A673 (cell line): Measurements from ENCODE around the gene ZNF415. TPM values are rescaled to one million over a fixed set of nuclear protein-coding genes. Genes with fewer than 3 reads are reported as not detected.

Experiments
- BruUV-seq: library from RNA; stranded (reverse); fragments of 400-500 nt; replicated peaks from 2 replicates; lab custom pipeline; 2021; lab: Mats Ljungman, UMichigan
- CTCF ChIA-PET: fragments of 300-600 bp; sonication (Branson Sonifier 250); formaldehyde crosslinking; loops from one replicate; lab custom pipeline; 2022; ENCODE audit warnings: antibody characterized with exemption; lab: Charles Lee
- POLR2A ChIA-PET: fragments of 300-600 bp; sonication (Branson Sonifier 250); formaldehyde crosslinking; loops from one replicate; lab custom pipeline; 2022; ENCODE audit warnings: antibody characterized with exemption; ENCODE audit not compliant: low non-redundant PET; lab: Charles Lee
- DNase-seq: peaks from one replicate; pipeline ENCODE4 v3.0.0-alpha.2; 2015; ENCODE audit warnings: low spot score
- H3K27ac ChIP-seq: fragments of 200-600 bp; sonication (generic); 2 replicates; pipeline ENCODE4 v1.5.1; 2016; ENCODE audit warnings: mixed run types, low read depth, mild to moderate bottlenecking, mixed read lengths, antibody characterized with exemption, low read length; ENCODE audit not compliant: poor library complexity, severe bottlenecking
- H3K27me3 ChIP-seq: fragments of 200-600 bp; sonication (generic); replicated peaks from 2 replicates; pipeline ENCODE4 v1.6.1; 2017; ENCODE audit warnings: mixed run types, low read depth, mild to moderate bottlenecking, mixed read lengths, antibody characterized with exemption, low read length; ENCODE audit not compliant: insufficient read depth, poor library complexity
- H3K36me3 ChIP-seq: fragments of 200-600 bp; sonication (generic); 2 replicates; pipeline ENCODE4 v1.6.1; 2016; ENCODE audit warnings: mixed run types, mild to moderate bottlenecking, mixed read lengths, antibody characterized with exemption, low read length; ENCODE audit not compliant: insufficient read depth, poor library complexity, severe bottlenecking
- H3K4me1 ChIP-seq: fragments of 200-600 bp; sonication (generic); 2 replicates; pipeline ENCODE4 v1.6.1; 2017; ENCODE audit warnings: mixed run types, mild to moderate bottlenecking, mixed read lengths, antibody characterized with exemption, low read length; ENCODE audit not compliant: insufficient read depth, poor library complexity, severe bottlenecking
- H3K4me3 ChIP-seq: fragments of 200-600 bp; sonication (generic); 2 replicates; pipeline ENCODE4 v1.5.1; 2016; ENCODE audit warnings: low read depth, mixed run types, mild to moderate bottlenecking, mixed read lengths, low read length; ENCODE audit not compliant: poor library complexity, severe bottlenecking
- H3K9me3 ChIP-seq: fragments of 200-600 bp; sonication (generic); 2 replicates; pipeline ENCODE4 v1.6.1; 2016; ENCODE audit warnings: mixed run types, low read depth, mild to moderate bottlenecking, mixed read lengths, antibody characterized with exemption, low read length; ENCODE audit not compliant: poor library complexity, severe bottlenecking
- CTCF ChIP-seq: fragments of 300-800, 200-600 bp; sonication (generic); conservative IDR thresholded peaks from 2 replicates; pipeline ENCODE4 v1.5.1; 2017; ENCODE audit warnings: low read depth, mild to moderate bottlenecking, antibody characterized with exemption, low read length, moderate library complexity, mixed read lengths
- EZH2 ChIP-seq: fragments of 200-600 bp; sonication (generic); IDR thresholded peaks from 2 replicates; pipeline ENCODE4 v1.6.1; 2017; ENCODE audit warnings: borderline replicate concordance, low read depth, mild to moderate bottlenecking, mixed read lengths, antibody characterized with exemption, low read length; ENCODE audit not compliant: poor library complexity, severe bottlenecking
- intact Hi-C: fragments of 100-400 bp; cut with micrococcal nuclease; formaldehyde crosslinking; loops from one replicate; pipeline ENCODE4 v1.10.0; 2022; ENCODE audit not compliant: unreplicated experiment
- total RNA-seq: library from RNA; stranded (reverse); gene quantifications from 2 replicates; pipeline ENCODE4 v1.2.3, GENCODE V29; 2021

ZNF415 gene
- total RNA-seq, 1 experiment from 2014 or later, result 1.7 TPM

- Histone ChIP-seq H3K4me3 (no peak overlapping the region), H3K4me1 (no peaks in the 10 kb centered on the region), H3K27me3 (no peaks in the 10 kb centered on the region), H3K9me3 (peaks cover 19% of the 10 kb centered on the region), H3K36me3 (peaks cover 36% of the 10 kb centered on the region), H3K27ac (no peak overlapping the region)
- DNase-seq, result peak; percentile 41
- BruUV-seq, result no TSS peak
- peak; percentile 53 for TF ChIP-seq CTCF
- TF ChIP-seq EZH2, result no peak
- POLR2A ChIA-PET, result no interaction called here
- intact Hi-C loops, result no loop called here
- CTCF ChIA-PET, result no interaction called here
Measured at GRCh38 chr19:53076984-53077383, 55.7 kb downstream of the ZNF415 start.

DNA sequence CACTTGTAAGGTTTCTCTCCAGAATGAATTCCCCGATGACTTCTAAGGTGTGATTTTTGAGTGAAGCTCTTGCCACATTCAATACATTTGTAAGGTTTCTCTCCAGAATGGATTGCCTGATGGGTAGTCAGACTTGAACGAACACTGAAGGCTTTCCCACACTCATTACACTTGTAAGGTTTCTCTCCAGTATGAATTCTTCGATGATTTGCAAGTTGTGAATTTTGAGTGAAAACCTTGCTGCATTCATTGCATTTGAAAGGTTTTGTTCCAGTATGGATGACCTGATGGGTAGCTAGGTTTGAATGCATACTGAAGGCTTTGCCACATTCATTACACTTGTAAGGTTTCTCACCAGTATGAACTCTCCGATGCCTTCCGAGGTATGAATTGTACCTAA is 63.9 kb downstream of the ZNF415 start:
- intact Hi-C loops, result no loop called here

GRCh38 chr19:53068199-53068598 is 64.5 kb downstream of the ZNF415 start:
- CTCF ChIA-PET, result no interaction called here
- no peaks in the 10 kb centered on the region for H3K27me3 ChIP-seq
- H3K36me3 ChIP-seq, result peaks cover 57% of the 10 kb centered on the region
- no peak overlapping the region for H3K27ac ChIP-seq
- H3K4me3 ChIP-seq, result no peak overlapping the region
- DNase-seq, result no peak
- POLR2A ChIA-PET, result no interaction called here
- H3K9me3 ChIP-seq, result peaks cover 69% of the 10 kb centered on the region
- no peaks in the 10 kb centered on the region for H3K4me1 ChIP-seq
- BruUV-seq, result no TSS peak
- TF ChIP-seq CTCF (no peak), EZH2 (no peak)
- intact Hi-C loops, result no loop called here

More for the DNA sequence above, 63.9 kb downstream of the ZNF415 start:
- peaks cover 63% of the 10 kb centered on the region for H3K36me3 ChIP-seq
- peaks cover 66% of the 10 kb centered on the region for H3K9me3 ChIP-seq
- no peak overlapping the region for H3K27ac ChIP-seq
- BruUV-seq, result no TSS peak
- POLR2A ChIA-PET, result no interaction called here
- TF ChIP-seq CTCF (no peak), EZH2 (no peak)
- H3K27me3 ChIP-seq, result no peaks in the 10 kb centered on the region
- H3K4me1 ChIP-seq, result no peaks in the 10 kb centered on the region
- H3K4me3 ChIP-seq, result no peak overlapping the region
- no peak for DNase-seq
- CTCF ChIA-PET, result no interaction called here
